DMS 273 treated with DMSO at 0.1 percent for 48 hours (cell line): Measurements from ENCODE around the gene RICTOR.

ENCODE experiments used
- DNase-seq: peaks from one replicate; lab custom pipeline; 2025; lab: John Stamatoyannopoulos, UW

RICTOR gene

GRCh38 chr5:38888041-38888440 lies 186.2 kb downstream of the RICTOR start:
- DNase-seq = no peak
